ENCODE results near the gene EVC2. TPM values are rescaled to one million over a fixed set of nuclear protein-coding genes. Genes with fewer than 3 reads are reported as not detected.

Gene EVC2
- total and polyA plus RNA-seq, 2 experiments from 2014 or later, result 4.3 to 8.1 TPM

DNA sequence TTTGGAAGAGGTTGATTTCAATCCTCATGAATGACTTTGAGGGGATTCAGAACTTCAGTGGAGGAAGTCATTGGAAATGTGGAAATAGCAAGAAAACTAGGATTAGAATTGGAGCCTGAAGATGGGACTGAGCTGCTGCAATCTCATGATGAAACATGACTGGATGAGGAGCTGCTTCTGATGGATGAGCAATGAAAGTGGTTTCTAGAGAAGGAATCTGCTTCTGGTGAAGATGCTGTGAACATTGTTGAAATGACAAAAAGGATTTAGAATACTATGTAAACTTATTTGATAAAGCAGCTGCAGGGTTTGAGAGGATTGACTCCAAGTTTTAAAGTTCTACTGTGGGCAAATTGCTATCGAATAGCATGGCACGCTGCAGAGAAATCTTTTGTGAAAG lies 29.7 kb upstream of the EVC2 start:
- Histone ChIP-seq H2AFZ (no peak overlapping the region), H3K9me3 (ENCODE audit: low read depth) (no peaks in the 10 kb centered on the region), H4K20me1 (ENCODE audit: insufficient read depth) (no peaks in the 10 kb centered on the region), H3K27me3 (replicated peaks; ENCODE audit: insufficient read depth) (no peaks in the 10 kb centered on the region), H3K79me2 (ENCODE audit: insufficient read depth) (peaks cover 19% of the 10 kb centered on the region; the same call in 1 of the 2 replicates), H3K4me3 (no peak overlapping the region), H3F3A (ENCODE audit: insufficient read depth) (no peaks in the 10 kb centered on the region), H3K27ac (peak overlapping the region; percentile 12; the same call in 1 of the 2 replicates), H3K9ac (no peak overlapping the region), H3K4me1 (ENCODE audit: insufficient read depth) (no peaks in the 10 kb centered on the region), H3K9me2 (ENCODE audit: insufficient read depth) (no peaks in the 10 kb centered on the region), H3K4me2 (ENCODE audit: unreplicated experiment) (no peak overlapping the region), H3K36me3 (ENCODE audit: low read depth) (peaks cover 44% of the 10 kb centered on the region)
- WGBS, 2 experiments (ENCODE audit: low coverage in 1 of 2, low lambda C conversion rate in 2 of 2, missing lambda C conversion rate in 2 of 2), result 97 to 98% methylated on average over 2 of the region's 2 CpGs
- TF ChIP-seq EZH2phosphoT487 (IDR thresholded peaks at IDR 0.05; ENCODE audit: insufficient read depth, low read depth) (no peak), EZH2 (IDR thresholded peaks at IDR 0.05; ENCODE audit: insufficient read depth, poor library complexity, severe bottlenecking) (no peak)
- in situ Hi-C loops (cut with MboI), result no loop called here
- peak; percentile 35 for DNase-seq

DNA sequence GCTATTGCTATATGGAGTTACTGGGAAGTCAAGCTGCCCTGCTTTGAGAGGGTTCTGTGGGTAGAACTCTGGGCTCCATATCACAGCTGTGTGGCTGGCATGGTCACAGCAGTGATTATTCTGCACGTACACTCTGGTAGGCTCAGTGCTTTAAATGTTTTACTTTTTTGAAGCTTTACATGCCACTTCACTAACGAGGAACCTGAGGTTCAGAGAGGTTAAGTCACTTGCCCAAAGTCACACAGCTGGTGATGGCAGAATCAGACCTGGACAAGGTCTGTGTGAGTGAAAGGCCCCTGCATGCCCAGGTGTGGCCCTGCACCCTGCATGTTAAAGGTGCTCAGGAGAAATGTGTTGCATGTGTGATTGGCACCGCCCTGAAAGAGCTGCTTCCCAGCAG lies 27.1 kb upstream of the EVC2 start:
- no peaks in the 10 kb centered on the region for H3F3A ChIP-seq (ENCODE audit: insufficient read depth)
- H3K79me2 ChIP-seq (ENCODE audit: insufficient read depth), result peaks cover 39% of the 10 kb centered on the region
- no peak overlapping the region for H3K4me2 ChIP-seq (ENCODE audit: unreplicated experiment)
- H3K27ac ChIP-seq, result no peak overlapping the region
- no peaks in the 10 kb centered on the region for H3K4me1 ChIP-seq (ENCODE audit: insufficient read depth)
- in situ Hi-C loops (cut with MboI), result no loop called here
- DNase-seq, result no peak
- H3K9me3 ChIP-seq (ENCODE audit: low read depth), result no peaks in the 10 kb centered on the region
- no peak overlapping the region for H3K9ac ChIP-seq
- WGBS, 2 experiments (ENCODE audit: low coverage in 1 of 2, low lambda C conversion rate in 2 of 2, missing lambda C conversion rate in 2 of 2), result 74 to 87% methylated on average over 3 of the region's 3 CpGs
- TF ChIP-seq EZH2phosphoT487 (IDR thresholded peaks at IDR 0.05; ENCODE audit: insufficient read depth, low read depth) (no peak), EZH2 (IDR thresholded peaks at IDR 0.05; ENCODE audit: insufficient read depth, poor library complexity, severe bottlenecking) (no peak)
- peaks cover 35% of the 10 kb centered on the region for H3K36me3 ChIP-seq (ENCODE audit: low read depth)
- H3K4me3 ChIP-seq, result no peak overlapping the region
- H4K20me1 ChIP-seq (ENCODE audit: insufficient read depth), result no peaks in the 10 kb centered on the region
- H2AFZ ChIP-seq, result no peak overlapping the region
- H3K27me3 ChIP-seq (replicated peaks; ENCODE audit: insufficient read depth), result no peaks in the 10 kb centered on the region
- no peaks in the 10 kb centered on the region for H3K9me2 ChIP-seq (ENCODE audit: insufficient read depth)

DNA sequence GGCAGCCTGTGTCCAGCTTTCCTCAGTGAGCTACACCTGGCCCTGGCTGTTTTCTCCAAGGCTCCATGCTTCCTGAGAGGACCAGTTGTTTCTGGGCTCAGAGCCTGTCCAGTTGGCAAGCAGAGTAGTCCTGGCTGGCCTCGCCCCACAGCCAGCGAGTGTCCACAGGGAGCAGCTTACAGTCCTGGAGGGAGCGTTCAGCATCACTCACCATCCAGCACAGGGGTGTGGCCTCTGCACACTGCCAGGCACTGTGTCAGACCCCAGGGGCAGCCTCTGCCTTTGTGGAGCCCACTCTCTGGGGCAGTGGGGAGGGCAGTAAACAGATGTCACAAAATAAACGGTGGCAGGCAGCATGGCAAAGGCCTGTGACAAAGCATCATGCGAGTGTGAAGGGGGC lies 26.5 kb upstream of the EVC2 start:
- Histone ChIP-seq H3K4me1 (ENCODE audit: insufficient read depth) (no peaks in the 10 kb centered on the region), H3K36me3 (ENCODE audit: low read depth) (peaks cover 36% of the 10 kb centered on the region), H4K20me1 (ENCODE audit: insufficient read depth) (no peaks in the 10 kb centered on the region), H3K27ac (no peak overlapping the region), H3K27me3 (replicated peaks; ENCODE audit: insufficient read depth) (no peaks in the 10 kb centered on the region), H3K79me2 (ENCODE audit: insufficient read depth) (peaks cover 42% of the 10 kb centered on the region), H3F3A (ENCODE audit: insufficient read depth) (no peaks in the 10 kb centered on the region), H3K9me3 (ENCODE audit: low read depth) (no peaks in the 10 kb centered on the region), H3K4me2 (ENCODE audit: unreplicated experiment) (no peak overlapping the region), H3K9me2 (ENCODE audit: insufficient read depth) (no peaks in the 10 kb centered on the region), H3K9ac (no peak overlapping the region), H3K4me3 (no peak overlapping the region), H2AFZ (no peak overlapping the region)
- in situ Hi-C loops (cut with MboI), result no loop called here
- WGBS, 2 experiments (ENCODE audit: low coverage in 1 of 2, low lambda C conversion rate in 2 of 2, missing lambda C conversion rate in 2 of 2), result 74 to 79% methylated on average over 5 of the region's 5 CpGs
- TF ChIP-seq EZH2phosphoT487 (IDR thresholded peaks at IDR 0.05; ENCODE audit: insufficient read depth, low read depth) (no peak), EZH2 (IDR thresholded peaks at IDR 0.05; ENCODE audit: insufficient read depth, poor library complexity, severe bottlenecking) (no peak)
- DNase-seq, result no peak

DNA sequence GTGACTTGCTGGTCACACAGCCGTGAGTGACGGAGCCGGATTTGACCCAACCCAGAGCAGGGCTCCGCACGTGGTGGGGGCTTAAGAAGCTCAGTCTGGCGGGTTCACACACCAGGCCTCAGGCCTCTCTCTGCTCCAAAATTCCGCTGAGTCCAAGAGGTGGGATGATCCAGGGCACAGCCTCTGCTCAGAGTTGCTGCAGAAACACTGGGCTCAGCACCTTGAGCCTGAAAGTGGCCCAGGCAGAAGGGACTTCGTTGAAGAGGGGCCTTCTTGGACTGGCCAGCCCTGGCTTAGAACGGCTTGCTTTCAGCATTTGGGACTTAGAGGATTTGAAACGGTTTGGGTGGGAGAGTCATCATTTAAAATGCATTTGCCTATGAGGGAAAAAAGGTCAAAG lies 23.8 kb upstream of the EVC2 start:
- peaks cover 38% of the 10 kb centered on the region; the same call in 1 of the 2 replicates for H3K36me3 ChIP-seq (ENCODE audit: low read depth)
- H3K79me2 ChIP-seq (ENCODE audit: insufficient read depth), result peaks cover 54% of the 10 kb centered on the region
- H3K9me3 ChIP-seq (ENCODE audit: low read depth), result no peaks in the 10 kb centered on the region
- H4K20me1 ChIP-seq (ENCODE audit: insufficient read depth), result no peaks in the 10 kb centered on the region
- no peaks in the 10 kb centered on the region for H3K9me2 ChIP-seq (ENCODE audit: insufficient read depth)
- 95 to 99% methylated on average over 10 of the region's 10 CpGs for WGBS, 2 experiments (ENCODE audit: low coverage in 1 of 2, low lambda C conversion rate in 2 of 2, missing lambda C conversion rate in 2 of 2)
- no peaks in the 10 kb centered on the region for H3F3A ChIP-seq (ENCODE audit: insufficient read depth)
- no peak overlapping the region for H3K9ac ChIP-seq
- H3K4me3 ChIP-seq, result no peak overlapping the region
- H3K4me1 ChIP-seq (ENCODE audit: insufficient read depth), result no peaks in the 10 kb centered on the region
- no peak for DNase-seq
- H2AFZ ChIP-seq, result no peak overlapping the region
- no peak overlapping the region for H3K4me2 ChIP-seq (ENCODE audit: unreplicated experiment)
- in situ Hi-C loops (cut with MboI), result no loop called here
- TF ChIP-seq EZH2phosphoT487 (IDR thresholded peaks at IDR 0.05; ENCODE audit: insufficient read depth, low read depth) (no peak), EZH2 (IDR thresholded peaks at IDR 0.05; ENCODE audit: insufficient read depth, poor library complexity, severe bottlenecking) (no peak)
- no peak overlapping the region for H3K27ac ChIP-seq
- no peaks in the 10 kb centered on the region for H3K27me3 ChIP-seq (replicated peaks; ENCODE audit: insufficient read depth)

Measured in GM23248 (cell line).